ENCODE results near the gene IL1RL2. TPM values are rescaled to one million over a fixed set of nuclear protein-coding genes. Genes with fewer than 3 reads are reported as not detected.

IL1RL2 gene
- total and polyA plus RNA-seq, 4 donors, result 0.28 to 2.0 (median 1.2) TPM

DNA sequence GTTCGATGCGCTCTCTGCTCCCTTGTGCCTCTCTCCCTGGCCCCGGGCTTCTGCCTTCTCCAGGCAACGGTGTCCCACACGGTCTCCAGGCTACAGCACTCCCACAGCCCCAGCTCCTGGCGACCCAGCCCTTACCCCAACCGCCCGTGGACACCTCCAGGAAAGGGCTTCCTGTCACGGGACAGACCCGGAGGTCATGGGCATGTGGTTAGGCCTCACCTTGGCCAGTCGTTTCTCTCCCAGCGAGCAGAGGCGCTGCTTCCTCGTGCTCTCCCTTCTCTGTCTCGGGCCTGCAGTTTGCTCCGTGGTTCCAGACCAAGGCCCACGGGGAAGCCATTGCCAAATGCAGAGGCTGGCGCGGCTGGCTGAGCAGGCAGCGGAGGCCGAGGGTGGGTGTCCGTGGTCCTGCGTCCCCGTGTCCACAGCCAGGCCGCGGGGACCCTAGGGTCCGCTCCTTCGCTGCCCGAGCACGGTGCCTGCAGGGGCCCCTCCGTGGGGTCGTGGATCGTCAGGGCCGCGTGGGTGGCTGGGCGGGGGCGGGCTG is 63.5 kb downstream of the IL1RL2 start:
- no peak overlapping the region for H3K4me3 ChIP-seq (ENCODE audit: low read depth, low read length)
- peaks cover 6% of the 10 kb centered on the region for H3K27me3 ChIP-seq (ENCODE audit: control insufficient read depth, insufficient read depth, low read length)
- WGBS (ENCODE audit: insufficient coverage), result 75% methylated on average over 36 of the region's 37 CpGs
- no peak for DNase-seq (ENCODE audit: low read depth in 4 of 6, low spot score in 6 of 6)
- no peaks in the 10 kb centered on the region for H3K36me3 ChIP-seq (ENCODE audit: control insufficient read depth, insufficient read depth, low read length)
- H3K27ac ChIP-seq (ENCODE audit: low read depth, low read length), result no peak overlapping the region
- peaks cover 9% of the 10 kb centered on the region for H3K4me1 ChIP-seq (ENCODE audit: control insufficient read depth, insufficient read depth, low read length)
- H3K9me3 ChIP-seq (ENCODE audit: control insufficient read depth, insufficient read depth, low read length), result no peaks in the 10 kb centered on the region

DNA sequence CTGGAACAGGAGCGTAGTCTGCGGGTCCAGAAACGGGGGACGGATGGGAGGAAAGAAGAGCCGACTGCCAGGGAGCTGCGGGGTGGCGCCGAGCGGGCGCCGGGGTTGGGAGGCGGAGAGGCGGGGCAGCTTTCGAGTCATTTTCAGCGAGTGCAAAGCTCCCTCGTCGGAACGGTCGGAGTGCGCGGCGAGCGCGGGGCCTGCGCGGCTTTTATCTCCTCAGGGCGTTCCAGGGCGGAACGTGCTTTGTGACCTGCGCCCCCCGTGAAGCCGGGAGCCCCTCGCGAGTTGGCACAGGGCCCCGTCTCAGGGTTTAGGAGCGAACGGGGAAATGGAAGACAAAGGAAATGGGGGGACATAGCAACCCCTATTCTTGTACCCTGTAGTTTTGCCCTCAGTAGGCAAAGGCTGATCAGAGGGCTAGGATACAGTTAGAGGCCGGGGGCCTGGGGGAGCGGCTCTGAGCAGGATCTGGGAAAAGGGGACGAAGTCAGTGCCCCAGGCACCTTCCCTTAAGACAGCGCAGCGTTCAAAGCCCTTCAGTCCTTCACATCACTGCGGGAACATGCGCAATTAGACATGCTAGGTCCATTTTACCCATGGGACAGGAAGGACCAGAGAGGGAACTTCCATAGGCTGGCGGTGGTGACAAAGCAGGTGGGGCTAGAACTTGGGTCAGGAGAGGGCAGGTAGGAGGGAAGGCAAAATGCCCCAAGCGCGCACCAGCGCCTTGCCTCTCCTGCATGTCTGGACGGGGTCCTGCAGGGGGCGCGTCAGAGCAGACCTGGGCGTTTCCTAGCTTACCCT is 64.4 kb downstream of the IL1RL2 start:
- DNase-seq (ENCODE audit: low read depth in 4 of 6, low spot score in 6 of 6), result peak in 2 of 6 donors; percentile 56 to 59
- H3K27me3 ChIP-seq (ENCODE audit: control insufficient read depth, insufficient read depth, low read length), result peaks cover 6% of the 10 kb centered on the region
- peaks cover 9% of the 10 kb centered on the region for H3K4me1 ChIP-seq (ENCODE audit: control insufficient read depth, insufficient read depth, low read length)
- WGBS (ENCODE audit: insufficient coverage), result 0% methylated on average over 45 of the region's 52 CpGs
- no peak overlapping the region for H3K27ac ChIP-seq (ENCODE audit: low read depth, low read length)
- no peaks in the 10 kb centered on the region for H3K9me3 ChIP-seq (ENCODE audit: control insufficient read depth, insufficient read depth, low read length)
- peak overlapping the region; percentile 46 for H3K4me3 ChIP-seq (ENCODE audit: low read depth, low read length)
- H3K36me3 ChIP-seq (ENCODE audit: control insufficient read depth, insufficient read depth, low read length), result no peaks in the 10 kb centered on the region

DNA sequence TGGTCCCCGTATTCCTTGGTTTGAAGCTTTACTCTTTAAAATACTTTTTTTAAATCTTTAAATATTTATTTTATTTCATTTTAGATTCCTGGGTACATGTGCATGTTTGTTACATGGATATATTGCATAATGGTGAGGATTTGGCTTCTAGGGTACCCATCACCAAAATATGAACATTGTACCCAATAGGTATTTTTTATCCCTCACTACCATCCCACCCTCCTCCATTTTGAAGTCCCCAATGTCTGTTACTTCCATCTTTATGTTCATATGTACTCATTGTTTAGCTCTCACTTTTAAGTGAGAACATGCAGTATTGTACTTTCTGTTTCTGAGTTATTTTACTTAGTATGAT is 65.0 kb downstream of the IL1RL2 start:
- Histone ChIP-seq H3K4me1 (ENCODE audit: control insufficient read depth, insufficient read depth, low read length) (peaks cover 9% of the 10 kb centered on the region), H3K27ac (ENCODE audit: low read depth, low read length) (no peak overlapping the region), H3K36me3 (ENCODE audit: control insufficient read depth, insufficient read depth, low read length) (no peaks in the 10 kb centered on the region), H3K4me3 (ENCODE audit: low read depth, low read length) (no peak overlapping the region), H3K9me3 (ENCODE audit: control insufficient read depth, insufficient read depth, low read length) (no peaks in the 10 kb centered on the region), H3K27me3 (ENCODE audit: control insufficient read depth, insufficient read depth, low read length) (peaks cover 6% of the 10 kb centered on the region)
- DNase-seq (ENCODE audit: low read depth in 4 of 6, low spot score in 6 of 6), result no peak
- WGBS (ENCODE audit: insufficient coverage), result no CpG with 5 or more reads among the region's 1 CpG

DNA sequence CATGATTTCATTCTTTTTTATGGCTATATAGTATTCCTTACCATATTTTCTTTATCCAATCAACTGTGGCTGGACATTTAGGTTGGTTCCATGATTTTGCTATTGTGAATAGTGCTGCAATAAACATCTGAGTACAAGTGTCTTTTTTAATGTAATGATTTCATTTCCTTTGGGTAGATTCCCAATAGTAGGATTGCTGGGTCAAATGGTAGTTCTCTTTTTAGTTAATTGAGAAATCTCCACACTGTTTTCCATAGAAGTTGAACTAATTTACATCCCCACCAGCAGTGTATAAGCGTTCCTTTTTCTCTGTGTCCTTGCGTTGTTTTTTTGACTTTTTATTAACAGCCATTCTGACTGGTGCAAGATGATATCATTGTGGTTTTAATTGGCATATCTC is 65.4 kb downstream of the IL1RL2 start:
- no peak for DNase-seq (ENCODE audit: low read depth in 4 of 6, low spot score in 6 of 6)
- no peaks in the 10 kb centered on the region for H3K36me3 ChIP-seq (ENCODE audit: control insufficient read depth, insufficient read depth, low read length)
- peaks cover 9% of the 10 kb centered on the region for H3K4me1 ChIP-seq (ENCODE audit: control insufficient read depth, insufficient read depth, low read length)
- H3K27me3 ChIP-seq (ENCODE audit: control insufficient read depth, insufficient read depth, low read length), result peaks cover 6% of the 10 kb centered on the region
- WGBS (ENCODE audit: insufficient coverage), result no CpG with 5 or more reads among the region's 2 CpGs
- no peak overlapping the region for H3K4me3 ChIP-seq (ENCODE audit: low read depth, low read length)
- no peak overlapping the region for H3K27ac ChIP-seq (ENCODE audit: low read depth, low read length)
- no peaks in the 10 kb centered on the region for H3K9me3 ChIP-seq (ENCODE audit: control insufficient read depth, insufficient read depth, low read length)

GRCh38 chr2:102253140-102253752 is 66.4 kb downstream of the IL1RL2 start:
- no peaks in the 10 kb centered on the region for H3K9me3 ChIP-seq (ENCODE audit: control insufficient read depth, insufficient read depth, low read length)
- H3K4me1 ChIP-seq (ENCODE audit: control insufficient read depth, insufficient read depth, low read length), result peaks cover 9% of the 10 kb centered on the region
- H3K36me3 ChIP-seq (ENCODE audit: control insufficient read depth, insufficient read depth, low read length), result no peaks in the 10 kb centered on the region
- peaks cover 6% of the 10 kb centered on the region for H3K27me3 ChIP-seq (ENCODE audit: control insufficient read depth, insufficient read depth, low read length)
- WGBS (ENCODE audit: insufficient coverage), result no CpG with 5 or more reads among the region's 1 CpG
- no peak overlapping the region for H3K4me3 ChIP-seq (ENCODE audit: low read depth, low read length)
- DNase-seq (ENCODE audit: low read depth in 4 of 6, low spot score in 6 of 6), result no peak
- H3K27ac ChIP-seq (ENCODE audit: low read depth, low read length), result no peak overlapping the region

DNA sequence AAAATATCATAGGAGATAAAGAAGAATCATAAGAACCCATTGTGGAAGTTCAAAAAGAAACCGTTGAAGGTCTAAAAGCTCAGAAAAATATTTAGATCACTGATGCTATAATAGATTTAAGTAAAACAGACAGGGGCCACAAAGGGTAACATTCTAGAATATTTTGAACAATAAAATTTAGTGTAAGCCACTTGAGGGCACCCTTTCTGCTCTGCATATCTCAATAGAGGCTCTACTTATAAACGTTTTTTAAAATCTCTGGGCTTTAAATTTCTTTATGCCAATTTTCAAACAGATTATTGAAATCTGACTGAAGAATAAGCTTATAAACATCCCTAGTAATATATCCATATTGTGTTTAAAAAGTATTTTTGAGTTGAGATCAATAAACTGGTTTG is 66.9 kb downstream of the IL1RL2 start:
- Histone ChIP-seq H3K27me3 (ENCODE audit: control insufficient read depth, insufficient read depth, low read length) (peaks cover 6% of the 10 kb centered on the region), H3K9me3 (ENCODE audit: control insufficient read depth, insufficient read depth, low read length) (no peaks in the 10 kb centered on the region), H3K36me3 (ENCODE audit: control insufficient read depth, insufficient read depth, low read length) (no peaks in the 10 kb centered on the region), H3K27ac (ENCODE audit: low read depth, low read length) (no peak overlapping the region), H3K4me1 (ENCODE audit: control insufficient read depth, insufficient read depth, low read length) (peaks cover 9% of the 10 kb centered on the region), H3K4me3 (ENCODE audit: low read depth, low read length) (no peak overlapping the region)
- no CpG with 5 or more reads among the region's 2 CpGs for whole genome bisulfite sequencing (ENCODE audit: insufficient coverage)
- DNase-seq (ENCODE audit: low read depth in 4 of 6, low spot score in 6 of 6), result no peak

- peaks cover 4% of the 10 kb centered on the region for H3K4me1 ChIP-seq (ENCODE audit: control insufficient read depth, insufficient read depth, low read length)
- no peaks in the 10 kb centered on the region for H3K36me3 ChIP-seq (ENCODE audit: control insufficient read depth, insufficient read depth, low read length)
- peaks cover 4% of the 10 kb centered on the region for H3K27me3 ChIP-seq (ENCODE audit: control insufficient read depth, insufficient read depth, low read length)
- no peak overlapping the region for H3K27ac ChIP-seq (ENCODE audit: low read depth, low read length)
- no peaks in the 10 kb centered on the region for H3K9me3 ChIP-seq (ENCODE audit: control insufficient read depth, insufficient read depth, low read length)
- no peak for DNase-seq (ENCODE audit: low read depth in 4 of 6, low spot score in 6 of 6)
- H3K4me3 ChIP-seq (ENCODE audit: low read depth, low read length), result no peak overlapping the region
These were observed 69.5 kb downstream of the IL1RL2 start for GRCh38 chr2:102256276-102256675.

DNA sequence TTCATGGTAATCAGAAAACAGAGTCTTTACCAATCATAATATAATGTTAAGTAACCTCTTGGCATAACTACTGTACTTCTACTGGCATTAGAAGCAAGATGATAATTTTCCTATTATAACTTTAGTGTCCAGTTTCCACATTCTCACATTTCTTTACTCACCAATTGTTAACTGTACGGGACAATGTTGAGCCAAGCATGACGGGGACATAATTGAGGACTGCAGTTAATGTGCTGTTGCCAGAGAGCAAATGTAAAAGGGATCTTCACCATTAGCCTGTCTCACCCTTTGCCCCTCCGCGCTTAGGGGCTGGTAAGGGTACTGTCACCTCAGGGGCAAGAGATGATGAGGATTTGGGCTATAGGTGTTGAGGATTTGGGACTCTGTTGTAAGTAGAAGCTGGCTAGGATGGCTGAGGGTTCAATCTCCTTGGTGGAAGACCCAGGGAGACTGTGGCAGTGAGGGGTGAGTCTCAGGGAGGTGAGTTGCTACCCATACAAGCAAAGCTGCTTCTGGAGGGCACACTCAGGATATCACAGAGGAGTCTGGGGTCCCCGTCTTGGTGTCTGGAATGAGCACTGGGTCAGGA is 70.1 kb downstream of the IL1RL2 start:
- Histone ChIP-seq H3K9me3 (ENCODE audit: control insufficient read depth, insufficient read depth, low read length) (no peaks in the 10 kb centered on the region), H3K4me3 (ENCODE audit: low read depth, low read length) (no peak overlapping the region), H3K27ac (ENCODE audit: low read depth, low read length) (no peak overlapping the region), H3K27me3 (ENCODE audit: control insufficient read depth, insufficient read depth, low read length) (no peaks in the 10 kb centered on the region), H3K36me3 (ENCODE audit: control insufficient read depth, insufficient read depth, low read length) (no peaks in the 10 kb centered on the region), H3K4me1 (ENCODE audit: control insufficient read depth, insufficient read depth, low read length) (no peaks in the 10 kb centered on the region)
- no peak for DNase-seq (ENCODE audit: low read depth in 4 of 6, low spot score in 6 of 6)
- 86% methylated on average over 1 of the region's 5 CpGs for WGBS (ENCODE audit: insufficient coverage)

GRCh38 chr2:102258025-102258385 is 71.2 kb downstream of the IL1RL2 start:
- H3K4me1 ChIP-seq (ENCODE audit: control insufficient read depth, insufficient read depth, low read length), result no peaks in the 10 kb centered on the region
- H3K36me3 ChIP-seq (ENCODE audit: control insufficient read depth, insufficient read depth, low read length), result no peaks in the 10 kb centered on the region
- no peaks in the 10 kb centered on the region for H3K9me3 ChIP-seq (ENCODE audit: control insufficient read depth, insufficient read depth, low read length)
- WGBS (ENCODE audit: insufficient coverage), result 88% methylated on average over 1 of the region's 2 CpGs
- no peak overlapping the region for H3K4me3 ChIP-seq (ENCODE audit: low read depth, low read length)
- H3K27me3 ChIP-seq (ENCODE audit: control insufficient read depth, insufficient read depth, low read length), result no peaks in the 10 kb centered on the region
- DNase-seq (ENCODE audit: low read depth in 4 of 6, low spot score in 6 of 6), result no peak
- no peak overlapping the region for H3K27ac ChIP-seq (ENCODE audit: low read depth, low read length)
